ENCODE measurements around the gene SLC26A9.
"Not testable (repeated sequence)": the region's sequence is repeated elsewhere in the genome, so short reads cannot be mapped to it uniquely, and the experiment has no call there.

Gene SLC26A9

GRCh38 chr1:205883792-205884191, 59.5 kb downstream of the SLC26A9 start:
- DNase-seq: no peak

GRCh38 chr1:205880923-205881322, 62.3 kb downstream of the SLC26A9 start:
- DNase-seq: no peak

GRCh38 chr1:205879974-205880373, 63.3 kb downstream of the SLC26A9 start:
- no peak for DNase-seq

GRCh38 chr1:205878026-205878425, 65.2 kb downstream of the SLC26A9 start:
- DNase-seq: no peak

GRCh38 chr1:205873148-205873547, 70.1 kb downstream of the SLC26A9 start:
- DNase-seq: not testable (repeated sequence)

GRCh38 chr1:205870236-205870635, 73.0 kb downstream of the SLC26A9 start:
- no peak for DNase-seq
